C4-2B (cell line): ENCODE results near the gene CSGALNACT2.

Experiments used
- H3K27ac ChIP-seq: fragments of 450-650 bp; 2 replicates; pipeline ENCODE4 v1.5.1; 2017
- CTCF ChIP-seq: fragments of 450-650 bp; conservative IDR thresholded peaks from 2 replicates; pipeline ENCODE4 v1.5.1; 2017; ENCODE audit warnings: mild to moderate bottlenecking
- ZFX ChIP-seq: fragments of 450-650 bp; IDR thresholded peaks from 2 replicates; pipeline ENCODE4 v1.6.1; 2017

CSGALNACT2 gene

DNA sequence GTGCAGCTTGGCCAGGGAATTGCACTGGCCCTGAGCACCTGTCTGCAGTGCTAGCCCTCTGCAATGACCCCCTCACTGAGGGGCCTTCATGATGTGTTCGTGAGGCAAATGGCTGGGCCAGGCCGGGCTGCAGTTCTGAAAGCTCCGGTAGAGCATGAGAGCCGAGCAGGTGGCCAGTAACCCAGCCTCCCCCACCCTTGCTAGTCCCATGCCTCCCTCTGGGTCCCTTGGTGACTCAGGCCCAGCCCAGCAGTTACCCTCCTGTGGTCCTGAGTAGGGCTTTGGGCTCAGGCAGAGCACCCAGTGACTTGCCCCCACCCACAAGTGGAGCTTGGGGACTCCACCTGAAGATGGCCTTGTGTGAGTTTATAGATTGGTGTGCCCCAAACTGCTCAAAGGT, 16.1 kb upstream of the CSGALNACT2 start:
- no peak overlapping the region for H3K27ac ChIP-seq
- TF ChIP-seq ZFX (no peak), CTCF (no peak)

GRCh38 chr10:43122826-43123225, 15.4 kb upstream of the CSGALNACT2 start:
- no peak for TF ChIP-seq CTCF
- TF ChIP-seq ZFX = no peak

GRCh38 chr10:43123361-43124093, 14.7 kb upstream of the CSGALNACT2 start:
- TF ChIP-seq ZFX (no peak), CTCF (no peak)
- no peak overlapping the region for H3K27ac ChIP-seq

More at GRCh38 chr10:43122826-43123225, 15.4 kb upstream of the CSGALNACT2 start:
- no peak overlapping the region for H3K27ac ChIP-seq

GRCh38 chr10:43124094-43124521, 14.1 kb upstream of the CSGALNACT2 start:
- H3K27ac ChIP-seq = no peak overlapping the region
- TF ChIP-seq ZFX = no peak
- TF ChIP-seq CTCF = no peak

- H3K27ac ChIP-seq = no peak overlapping the region
- TF ChIP-seq ZFX (no peak), CTCF (no peak)
Measured at GRCh38 chr10:43124574-43125273, 13.5 kb upstream of the CSGALNACT2 start.

DNA sequence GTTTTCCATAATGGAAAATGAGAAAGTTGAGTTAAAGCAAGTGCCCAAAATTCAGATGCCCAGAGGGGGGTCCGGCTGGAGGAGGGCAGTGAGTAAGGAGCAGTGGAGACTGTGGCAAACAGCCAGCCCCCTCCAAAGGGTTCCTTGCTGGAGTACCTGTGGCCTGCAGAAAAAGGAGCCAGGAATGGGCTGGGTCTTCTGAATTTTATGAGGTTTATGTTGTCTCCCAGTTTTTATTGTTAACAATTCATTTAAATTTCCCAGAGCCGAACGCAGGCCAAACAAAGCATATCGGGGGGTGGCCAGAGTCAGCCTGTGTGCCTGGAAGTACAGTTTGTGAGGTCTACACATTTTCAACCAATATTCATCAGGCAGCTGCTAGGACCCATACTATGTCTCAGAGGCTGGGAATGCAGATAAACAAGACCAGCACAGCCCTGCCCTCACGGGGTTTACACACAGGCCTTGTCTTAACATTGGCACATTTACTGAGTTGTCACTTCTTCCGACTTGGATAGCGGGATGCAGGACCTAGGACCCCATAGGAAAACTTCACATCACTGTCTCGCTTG, 12.9 kb upstream of the CSGALNACT2 start:
- no peak for TF ChIP-seq ZFX
- TF ChIP-seq CTCF = no peak
- H3K27ac ChIP-seq = no peak overlapping the region
